CD14-positive monocyte (primary cell): ENCODE measurements around the gene ATP4B. TPM values are rescaled to one million over a fixed set of nuclear protein-coding genes. Genes with fewer than 3 reads are reported as not detected.

Experiments
- DNase-seq, 3 donors: peaks; one replicate each; pipeline ENCODE4 v3.0.0-alpha.2; 2011 to 2022
- H2AFZ ChIP-seq: 2 replicates; pipeline ENCODE4 v1.6.0; 2012; ENCODE audit warnings: mild to moderate bottlenecking, low read depth, low read length, inconsistent platforms; ENCODE audit not compliant: insufficient read depth, poor library complexity, severe bottlenecking
- H3K27ac ChIP-seq, 2 donors: 1 replicate in 1 of 2; 2 replicates in 1 of 2; pipeline ENCODE4 v1.5.1; 2012 to 2013; ENCODE audit warnings: low read length in 2 of 2, control low read depth in 1 of 2, inconsistent platforms in 1 of 2, low read depth in 1 of 2, mild to moderate bottlenecking in 1 of 2
- H3K27me3 ChIP-seq, 2 donors: one replicate each; pipeline versions ENCODE4 v1.6.0 to v1.6.1; 2011 to 2013; ENCODE audit warnings: low read length in 2 of 2; ENCODE audit not compliant: control insufficient read depth in 2 of 2, insufficient read depth in 2 of 2
- H3K36me3 ChIP-seq, 2 donors: replicated peaks in 1 of 2; 1 replicate in 1 of 2; 2 replicates in 1 of 2; pipeline versions ENCODE4 v1.5.1 to v1.6.1; 2012 to 2013; ENCODE audit warnings: low read length in 2 of 2, control low read depth in 1 of 2, inconsistent platforms in 1 of 2, mild to moderate bottlenecking in 1 of 2; ENCODE audit not compliant: insufficient read depth in 2 of 2, control insufficient read depth in 1 of 2
- H3K4me1 ChIP-seq, 2 donors: 1 replicate in 1 of 2; 2 replicates in 1 of 2; pipeline versions ENCODE4 v1.5.1 to v1.6.1; 2012 to 2013; ENCODE audit warnings: low read length in 2 of 2, control low read depth in 1 of 2, inconsistent platforms in 1 of 2, mild to moderate bottlenecking in 1 of 2, moderate library complexity in 1 of 2; ENCODE audit not compliant: insufficient read depth in 2 of 2, control insufficient read depth in 1 of 2
- H3K4me2 ChIP-seq: replicated peaks from 2 replicates; pipeline ENCODE3; 2012; ENCODE audit warnings: low read length, moderate library complexity, mild to moderate bottlenecking; ENCODE audit not compliant: poor library complexity, severe bottlenecking; ENCODE audit errors: extremely low read depth
- H3K4me3 ChIP-seq, 3 experiments: fragments of 200-600 bp in 1 of 3; sonication (generic) in 1 of 3; replicated peaks in 1 of 3; 1 replicate in 2 of 3; 2 replicates in 1 of 3; pipeline ENCODE4 v1.5.1; 2011 to 2013; ENCODE audit warnings: low read length in 3 of 3, mild to moderate bottlenecking in 3 of 3, control low read depth in 2 of 3, low read depth in 2 of 3, inconsistent platforms in 1 of 3, moderate library complexity in 1 of 3
- H3K79me2 ChIP-seq: 2 replicates; pipeline ENCODE4 v1.6.0; 2012; ENCODE audit warnings: mild to moderate bottlenecking, control low read depth, inconsistent platforms, low read length, moderate library complexity; ENCODE audit not compliant: insufficient read depth
- H3K9ac ChIP-seq: 2 replicates; pipeline ENCODE4 v1.6.0; 2017; ENCODE audit warnings: low read length, mild to moderate bottlenecking; ENCODE audit not compliant: insufficient read depth, poor library complexity, severe bottlenecking
- H3K9me3 ChIP-seq, 2 donors: replicated peaks in 1 of 2; 1 replicate in 1 of 2; 2 replicates in 1 of 2; pipeline versions ENCODE4 v1.5.1 to v1.6.1; 2012 to 2013; ENCODE audit warnings: low read length in 2 of 2, control low read depth in 1 of 2; ENCODE audit not compliant: control insufficient read depth in 1 of 2, insufficient read depth in 1 of 2
- H4K20me1 ChIP-seq: 2 replicates; pipeline ENCODE4 v1.6.0; 2012; ENCODE audit warnings: mild to moderate bottlenecking, low read length, control low read depth, moderate library complexity; ENCODE audit not compliant: insufficient read depth
- H3K27ac Mint-ChIP-seq, 7 donors: one replicate each; pipeline ENCODE4 v1.8.0; 2020; ENCODE audit warnings: mild to moderate bottlenecking in 7 of 7, mixed read lengths in 7 of 7, moderate library complexity in 6 of 7, inconsistent platforms in 2 of 7
- H3K27me3 Mint-ChIP-seq, 3 donors: one replicate each; pipeline ENCODE4 v1.8.0; 2021 to 2022; ENCODE audit warnings: low read depth in 3 of 3, mild to moderate bottlenecking in 3 of 3, mixed read lengths in 3 of 3, moderate library complexity in 3 of 3, inconsistent platforms in 1 of 3
- H3K36me3 Mint-ChIP-seq, 2 donors: one replicate each; pipeline ENCODE4 v1.8.0; 2020; ENCODE audit warnings: mixed read lengths in 2 of 2, inconsistent platforms in 1 of 2, mild to moderate bottlenecking in 1 of 2
- H3K4me1 Mint-ChIP-seq: one replicate; pipeline ENCODE4 v1.8.0; 2020; ENCODE audit warnings: mild to moderate bottlenecking, mixed read lengths
- H3K4me3 Mint-ChIP-seq, 2 donors: one replicate each; pipeline ENCODE4 v1.8.0; 2020; ENCODE audit warnings: mild to moderate bottlenecking in 2 of 2, mixed read lengths in 2 of 2, moderate library complexity in 1 of 2
- H3K9me3 Mint-ChIP-seq, 7 donors: one replicate each; pipeline ENCODE4 v1.8.0; 2020 to 2022; ENCODE audit warnings: mixed read lengths in 7 of 7, mild to moderate bottlenecking in 6 of 7, moderate library complexity in 6 of 7, inconsistent platforms in 2 of 7
- WGBS: methylation state at CpG from one replicate; pipeline ENCODE4 v1.1.5; 2013; ENCODE audit warnings: missing lambda C conversion rate; ENCODE audit not compliant: insufficient coverage; 5-methylcytosine and 5-hydroxymethylcytosine counted together
- intact Hi-C, 2 donors: fragments of 100-400 bp; cut with micrococcal nuclease; formaldehyde crosslinking; loops; one replicate each; pipeline versions ENCODE4 v1.15.0 to v1.15.1; 2023
- polyA plus RNA-seq, 3 donors: library from polyadenylated mRNA; depleted of rRNA in 1 of 3; unstranded in 2 of 3; stranded (reverse) in 1 of 3; fragments of 300-500 nt in 2 of 3; fragments of >200 nt in 1 of 3; fragmentation: Illumina TruSeq in 2 of 3; gene quantifications; 1 replicate in 2 of 3; 2 replicates in 1 of 3; pipeline ENCODE4 v1.2.3, GENCODE V29; 2012 to 2021
- TF ChIP-seq, protein P1 (sequence below): fragments of 200-600 bp; IDR thresholded peaks from one replicate; pipeline ENCODE4 v1.8.0; 2022; ENCODE audit warnings: antibody characterized with exemption, mild to moderate bottlenecking

Gene ATP4B
- polyA plus RNA-seq, 3 donors, result not detected

DNA sequence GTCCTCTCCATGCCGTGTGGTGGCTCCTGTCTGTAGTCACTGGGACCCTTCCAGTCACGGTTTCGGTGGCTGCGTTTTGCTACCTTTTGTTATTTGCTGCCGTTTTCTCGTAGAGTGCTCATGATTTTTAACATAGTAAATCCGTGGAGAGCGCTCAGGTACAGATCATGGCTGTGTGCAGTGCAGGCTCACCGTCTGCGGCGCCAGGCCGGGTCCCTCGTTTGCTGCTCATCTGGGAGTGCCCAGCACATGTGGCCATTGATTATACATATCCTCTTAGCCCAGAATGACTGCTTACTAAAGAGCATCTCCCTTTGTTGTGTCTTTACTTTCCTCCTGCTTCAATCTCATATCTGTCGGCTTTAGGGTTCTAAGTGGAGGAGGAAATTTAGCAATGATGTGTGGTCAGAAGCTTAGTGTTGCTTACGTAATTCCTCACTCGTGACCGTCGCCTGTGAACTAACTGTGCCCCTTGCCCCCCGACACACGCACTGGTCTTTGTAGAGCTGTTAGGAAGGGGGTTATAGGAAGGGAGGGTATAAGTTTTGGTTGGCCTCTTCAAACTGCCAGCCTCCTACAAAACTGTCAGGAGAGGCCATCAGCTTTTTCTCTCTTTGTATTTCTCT, 41.6 kb downstream of the ATP4B start:
- Histone ChIP-seq H3K9ac (peak overlapping the region; percentile 55), H3K4me2 (peak overlapping the region; percentile 66), H2AFZ (peak overlapping the region; percentile 59), H3K27me3 (no peaks in the 10 kb centered on the region), H3K27ac (peak overlapping the region; percentile 90 to 95), H3K4me1 (peaks cover 35 to 39% of the 10 kb centered on the region in 2 donors), H3K36me3 (peaks cover 4 to 28% of the 10 kb centered on the region in 2 donors), H3K4me3 (peak overlapping the region; percentile 14 to 59 (median 27)), H4K20me1 (no peaks in the 10 kb centered on the region), H3K9me3 (no peaks in the 10 kb centered on the region), H3K79me2 (peaks cover 90% of the 10 kb centered on the region)
- TF ChIP-seq, protein P1, sequence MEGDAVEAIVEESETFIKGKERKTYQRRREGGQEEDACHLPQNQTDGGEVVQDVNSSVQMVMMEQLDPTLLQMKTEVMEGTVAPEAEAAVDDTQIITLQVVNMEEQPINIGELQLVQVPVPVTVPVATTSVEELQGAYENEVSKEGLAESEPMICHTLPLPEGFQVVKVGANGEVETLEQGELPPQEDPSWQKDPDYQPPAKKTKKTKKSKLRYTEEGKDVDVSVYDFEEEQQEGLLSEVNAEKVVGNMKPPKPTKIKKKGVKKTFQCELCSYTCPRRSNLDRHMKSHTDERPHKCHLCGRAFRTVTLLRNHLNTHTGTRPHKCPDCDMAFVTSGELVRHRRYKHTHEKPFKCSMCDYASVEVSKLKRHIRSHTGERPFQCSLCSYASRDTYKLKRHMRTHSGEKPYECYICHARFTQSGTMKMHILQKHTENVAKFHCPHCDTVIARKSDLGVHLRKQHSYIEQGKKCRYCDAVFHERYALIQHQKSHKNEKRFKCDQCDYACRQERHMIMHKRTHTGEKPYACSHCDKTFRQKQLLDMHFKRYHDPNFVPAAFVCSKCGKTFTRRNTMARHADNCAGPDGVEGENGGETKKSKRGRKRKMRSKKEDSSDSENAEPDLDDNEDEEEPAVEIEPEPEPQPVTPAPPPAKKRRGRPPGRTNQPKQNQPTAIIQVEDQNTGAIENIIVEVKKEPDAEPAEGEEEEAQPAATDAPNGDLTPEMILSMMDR, result no peak
- H3K27ac Mint-ChIP-seq, result peak overlapping the region in 6 of 7 donors; percentile 93 to 98 (median 95)
- intact Hi-C loops, result no loop called here
- peaks cover 12 to 17% of the 10 kb centered on the region in 2 donors for H3K36me3 Mint-ChIP-seq
- H3K9me3 Mint-ChIP-seq, result peaks cover 0 to 4% (median 0%) of the 10 kb centered on the region in 7 donors
- H3K4me1 Mint-ChIP-seq, result peaks cover 29% of the 10 kb centered on the region
- 39% methylated on average over 14 of the region's 20 CpGs for WGBS
- H3K27me3 Mint-ChIP-seq, result no peaks in the 10 kb centered on the region
- H3K4me3 Mint-ChIP-seq, result peak overlapping the region; percentile 74 to 88
- DNase-seq, result peak; percentile 84 to 92 (median 92)

DNA sequence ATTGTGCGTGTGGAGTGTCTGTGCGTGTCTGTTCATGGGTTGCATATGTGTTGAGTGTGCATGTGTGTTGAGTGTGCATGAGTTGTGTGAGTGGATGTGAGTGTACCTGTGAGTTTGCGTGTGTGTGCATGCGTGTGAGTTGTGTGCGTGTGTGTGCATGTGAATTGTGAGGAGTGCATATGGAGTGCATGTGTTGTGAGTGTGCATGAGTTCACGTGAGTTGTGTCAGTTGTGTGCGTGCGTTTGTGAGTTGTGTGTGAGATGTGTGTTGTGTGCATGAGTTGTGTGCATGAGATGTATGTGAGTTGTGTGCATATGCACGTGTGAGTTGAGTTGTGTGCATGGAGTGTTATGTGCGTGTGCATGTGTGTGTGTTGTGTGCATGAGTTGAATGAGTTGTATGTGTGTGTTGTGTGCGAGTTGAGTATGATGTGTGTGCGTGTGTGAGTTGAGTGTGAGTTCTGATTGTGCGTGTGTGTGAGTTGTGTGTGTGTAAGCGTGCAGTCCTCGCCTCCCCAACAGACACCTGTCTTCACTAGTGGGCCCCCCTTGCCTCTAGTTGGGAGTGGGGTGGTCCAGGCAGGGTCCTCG, 44.1 kb downstream of the ATP4B start:
- H3K36me3 Mint-ChIP-seq, result peaks cover 14 to 33% of the 10 kb centered on the region in 2 donors
- no peak overlapping the region for H3K4me3 Mint-ChIP-seq
- no peak overlapping the region for H3K27ac Mint-ChIP-seq
- H3K9me3 ChIP-seq, result no peaks in the 10 kb centered on the region
- WGBS, result 99% methylated on average over 10 of the region's 16 CpGs
- DNase-seq, result no peak
- peaks cover 93% of the 10 kb centered on the region for H3K79me2 ChIP-seq
- H3K4me2 ChIP-seq, result no peak overlapping the region
- no peak overlapping the region for H2AFZ ChIP-seq
- no peak overlapping the region for H3K9ac ChIP-seq
- TF ChIP-seq, protein P1, result no peak
- no peaks in the 10 kb centered on the region for H4K20me1 ChIP-seq
- no peaks in the 10 kb centered on the region for H3K27me3 Mint-ChIP-seq
- H3K4me3 ChIP-seq, result no peak overlapping the region
- intact Hi-C loops, result no loop called here
- H3K27ac ChIP-seq, result peak overlapping the region in 1 of 2 donors; percentile 90
- peaks cover 20 to 33% of the 10 kb centered on the region in 2 donors for H3K36me3 ChIP-seq
- peaks cover 29% of the 10 kb centered on the region for H3K4me1 Mint-ChIP-seq
- peaks cover 35 to 39% of the 10 kb centered on the region in 2 donors for H3K4me1 ChIP-seq
- H3K9me3 Mint-ChIP-seq, result peaks cover 0 to 4% (median 0%) of the 10 kb centered on the region in 7 donors
- H3K27me3 ChIP-seq, result no peaks in the 10 kb centered on the region
